CD4-positive, alpha-beta T cell treated with Interferon alpha-2 for 1 hour (primary cell): Measurements from ENCODE around the gene NID1.
"Not testable (repeated sequence)": the region's sequence is repeated elsewhere in the genome, so short reads cannot be mapped to it uniquely, and the experiment has no call there.

Experiments
- DNase-seq, 2 donors: peaks; one replicate each; pipeline ENCODE4 v3.0.0-alpha.2; 2020 to 2022

Gene NID1

DNA sequence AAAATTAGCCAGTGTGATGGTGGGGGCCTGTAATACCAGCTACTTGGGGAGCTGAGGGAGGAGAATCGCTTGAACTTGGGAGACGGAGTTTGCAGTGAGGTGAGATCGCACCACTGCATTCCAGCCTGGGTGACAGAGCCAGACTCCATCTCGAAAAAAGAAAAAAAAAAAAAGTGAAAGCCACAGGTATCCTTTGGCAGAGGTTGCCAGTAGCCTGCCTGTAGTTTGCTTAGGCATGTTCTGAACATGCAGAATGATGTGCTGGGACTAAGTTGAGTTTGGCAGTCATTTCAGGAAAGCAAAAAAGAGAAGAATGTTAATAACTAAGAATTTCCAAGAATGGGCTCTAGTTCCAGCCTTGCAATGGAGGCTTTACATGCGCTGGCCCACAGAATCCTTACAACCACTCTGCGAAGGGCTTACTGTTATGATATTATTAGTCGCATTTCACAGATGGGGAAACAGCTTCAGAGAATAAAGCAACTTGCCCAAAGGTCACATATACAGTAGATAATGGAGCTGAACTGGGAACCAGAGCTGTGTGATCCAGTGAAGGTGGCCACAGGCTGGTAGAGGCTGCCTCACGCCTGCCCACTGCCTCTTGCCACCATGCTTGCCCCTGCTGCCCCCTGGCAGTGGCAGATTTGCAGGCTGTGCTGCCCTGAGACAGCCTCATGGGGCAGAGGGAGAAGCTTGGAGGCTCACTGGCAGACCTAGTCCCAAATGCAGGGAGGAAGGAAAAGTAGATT is 131.7 kb downstream of the NID1 start:
- no peak for DNase-seq

DNA sequence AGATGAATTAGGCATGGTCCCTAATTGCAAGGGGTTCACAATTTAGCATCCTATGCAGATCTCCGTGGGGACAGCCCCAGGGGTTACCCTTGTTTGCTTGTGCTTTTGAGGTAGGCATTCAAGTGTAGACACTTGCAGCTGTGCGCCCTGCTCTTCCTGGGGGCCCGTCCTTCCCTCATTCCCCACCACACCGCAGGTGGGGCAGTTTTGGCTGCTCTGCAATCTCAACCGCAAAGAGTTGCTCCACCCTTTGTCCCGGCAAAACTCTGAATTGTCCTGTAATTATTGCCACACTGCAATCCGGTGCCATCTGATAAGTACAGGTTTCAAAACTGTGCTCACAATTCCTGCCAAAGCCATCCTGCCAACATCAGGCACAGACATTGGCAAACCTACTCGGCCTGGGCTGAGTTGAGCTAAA is 132.8 kb downstream of the NID1 start:
- no peak for DNase-seq

GRCh38 chr1:235931171-235931738 is 133.6 kb downstream of the NID1 start:
- no peak for DNase-seq

DNA sequence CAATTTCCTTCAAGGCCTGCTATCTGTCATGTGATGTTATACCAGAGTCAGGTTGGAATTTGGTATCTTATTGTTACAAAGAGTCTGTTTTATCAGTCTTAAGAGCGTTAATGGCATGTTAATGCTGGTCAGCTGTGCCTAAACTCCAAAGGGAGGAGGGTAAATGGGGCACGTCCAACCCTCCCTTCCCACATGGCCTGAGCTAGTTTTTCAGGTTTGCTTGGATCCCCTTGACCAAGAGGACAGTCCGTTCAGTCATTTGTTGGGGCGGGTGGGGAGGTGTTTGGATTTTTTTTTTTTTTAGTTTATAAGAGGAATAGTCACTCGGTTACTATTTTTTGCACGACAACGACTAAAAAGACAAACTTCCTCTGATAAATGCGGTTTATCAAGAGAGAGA is 134.3 kb downstream of the NID1 start:
- no peak for DNase-seq

DNA sequence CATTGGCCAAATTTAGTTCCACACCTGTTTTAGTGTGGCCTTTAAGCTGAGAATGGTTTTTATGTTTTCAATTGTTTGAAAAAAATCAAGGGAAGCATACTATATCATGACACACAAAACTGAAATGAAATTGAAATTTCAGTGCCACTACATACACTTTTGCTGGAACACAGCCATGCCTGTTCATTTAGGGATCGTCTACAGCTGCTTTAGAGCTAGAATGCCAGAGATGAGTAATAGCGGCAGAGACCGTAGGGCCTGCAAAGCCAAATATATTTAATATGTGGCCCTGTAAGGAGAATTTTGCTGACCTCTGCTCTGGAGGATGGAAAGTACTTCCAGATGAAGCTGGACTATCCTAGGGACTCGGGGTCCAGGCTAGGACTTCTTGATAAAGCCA is 135.7 kb downstream of the NID1 start:
- no peak for DNase-seq

- no peak for DNase-seq
Measured at GRCh38 chr1:235928197-235928596, 136.7 kb downstream of the NID1 start.

DNA sequence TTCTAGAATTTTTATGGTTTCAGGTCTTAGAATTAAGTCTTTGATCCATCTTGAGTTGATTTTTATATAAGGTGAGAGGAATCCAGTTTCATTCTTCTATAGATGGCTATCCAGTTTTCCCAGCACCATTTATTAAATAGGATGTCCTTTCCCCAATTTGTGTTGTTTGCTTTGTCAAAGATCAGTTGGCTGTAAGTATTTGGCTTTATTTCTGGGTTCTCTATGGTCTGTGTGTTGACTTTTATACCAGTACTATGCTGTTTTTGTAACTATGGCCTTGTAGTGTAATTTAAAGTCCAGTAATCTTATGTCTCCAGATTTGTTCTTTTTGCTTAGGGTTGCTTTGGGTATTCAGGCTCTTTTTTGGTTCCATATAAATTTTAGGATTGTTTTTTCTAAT is 137.3 kb downstream of the NID1 start:
- DNase-seq = not testable (repeated sequence)
